H9 (cell line): ENCODE results near the gene SCAMP5. TPM values are rescaled to one million over a fixed set of nuclear protein-coding genes. Genes with fewer than 3 reads are reported as not detected.
A peak's percentile ranks its signal among the peaks of the same experiment; 100 is the strongest.

ENCODE experiments used
- DNase-seq: peaks from one replicate; pipeline ENCODE4 v3.0.0-alpha.2; 2017
- H2AFZ ChIP-seq: one replicate; pipeline ENCODE4 v1.6.1; 2013; ENCODE audit warnings: mild to moderate bottlenecking, low read length, control low read depth, moderate library complexity
- H2AK5ac ChIP-seq: 2 replicates; pipeline ENCODE4 v1.6.1; 2013; ENCODE audit warnings: low read length, control low read depth, mixed read lengths; ENCODE audit not compliant: insufficient read length
- H2BK120ac ChIP-seq: one replicate; pipeline ENCODE4 v1.6.1; 2013; ENCODE audit warnings: low read depth, mild to moderate bottlenecking, low read length, control low read depth, inconsistent platforms; ENCODE audit not compliant: poor library complexity, severe bottlenecking
- H2BK12ac ChIP-seq: 2 replicates; pipeline ENCODE4 v1.6.1; 2013; ENCODE audit warnings: low read length, control low read depth, mixed read lengths, low read depth; ENCODE audit not compliant: insufficient read length
- H2BK15ac ChIP-seq: 2 replicates; pipeline ENCODE4 v1.6.1; 2013; ENCODE audit warnings: low read depth, low read length, control low read depth
- H2BK20ac ChIP-seq: one replicate; pipeline ENCODE4 v1.6.1; 2013; ENCODE audit warnings: low read depth, mild to moderate bottlenecking, low read length, control low read depth, inconsistent platforms; ENCODE audit not compliant: poor library complexity, severe bottlenecking
- H2BK5ac ChIP-seq: 2 replicates; pipeline ENCODE4 v1.6.1; 2013; ENCODE audit warnings: low read length, control low read depth, mixed read lengths; ENCODE audit not compliant: insufficient read length
- H3K14ac ChIP-seq: 2 replicates; pipeline ENCODE4 v1.6.1; 2013; ENCODE audit warnings: low read length, control low read depth; ENCODE audit not compliant: insufficient read depth
- H3K18ac ChIP-seq: 2 replicates; pipeline ENCODE4 v1.6.1; 2013; ENCODE audit warnings: low read depth, mild to moderate bottlenecking, mixed read lengths, low read length, control low read depth; ENCODE audit not compliant: insufficient read length
- H3K23ac ChIP-seq: 2 replicates; pipeline ENCODE4 v1.6.1; 2013; ENCODE audit warnings: low read length, control low read depth, mixed read lengths, low read depth; ENCODE audit not compliant: insufficient read length
- H3K23me2 ChIP-seq: 2 replicates; pipeline ENCODE4 v1.6.1; 2013; ENCODE audit warnings: low read depth, mild to moderate bottlenecking, mixed read lengths, low read length, control low read depth; ENCODE audit not compliant: insufficient read length, poor library complexity, severe bottlenecking
- H3K27ac ChIP-seq: 2 replicates; pipeline ENCODE4 v1.5.1; 2013; ENCODE audit warnings: low read length, control low read depth, mixed read lengths, low read depth; ENCODE audit not compliant: insufficient read length
- H3K27me3 ChIP-seq: 2 replicates; pipeline ENCODE4 v1.6.1; 2013; ENCODE audit warnings: low read length, control low read depth, inconsistent platforms; ENCODE audit not compliant: insufficient read depth
- H3K4ac ChIP-seq: 2 replicates; pipeline ENCODE4 v1.6.1; 2013; ENCODE audit warnings: low read depth, mild to moderate bottlenecking, control low read depth, inconsistent platforms, low read length, moderate library complexity
- H3K4me1 ChIP-seq: 2 replicates; pipeline ENCODE4 v1.6.1; 2013; ENCODE audit warnings: low read length, control low read depth, inconsistent platforms; ENCODE audit not compliant: insufficient read depth
- H3K4me2 ChIP-seq: 2 replicates; pipeline ENCODE4 v1.6.1; 2013; ENCODE audit warnings: low read length, control low read depth, mixed read lengths; ENCODE audit not compliant: insufficient read length, insufficient read depth
- H3K56ac ChIP-seq: 2 replicates; pipeline ENCODE4 v1.6.1; 2013; ENCODE audit warnings: low read depth, mild to moderate bottlenecking, mixed read lengths, low read length, control low read depth; ENCODE audit not compliant: insufficient read length
- H3K79me1 ChIP-seq: 2 replicates; pipeline ENCODE4 v1.6.1; 2013; ENCODE audit warnings: low read depth, mild to moderate bottlenecking, moderate library complexity, low read length, control low read depth, inconsistent platforms; ENCODE audit not compliant: insufficient read depth, poor library complexity, severe bottlenecking
- H3K79me2 ChIP-seq: 2 replicates; pipeline ENCODE4 v1.6.1; 2013; ENCODE audit warnings: low read length, control low read depth, inconsistent platforms; ENCODE audit not compliant: insufficient read depth
- H3K9ac ChIP-seq: 2 replicates; pipeline ENCODE4 v1.6.1; 2013; ENCODE audit warnings: low read length, control low read depth, mixed read lengths; ENCODE audit not compliant: insufficient read length; ENCODE audit errors: extremely low read depth
- H3K9me3 ChIP-seq: one replicate; pipeline ENCODE4 v1.6.1; 2013; ENCODE audit warnings: low read depth, low read length, inconsistent platforms; ENCODE audit not compliant: control insufficient read depth
- H3T11ph ChIP-seq: one replicate; pipeline ENCODE4 v1.6.1; 2013; ENCODE audit warnings: mild to moderate bottlenecking, low read length, control low read depth, inconsistent platforms
- H4K20me1 ChIP-seq: one replicate; pipeline ENCODE4 v1.6.1; 2013; ENCODE audit not compliant: control insufficient read depth, insufficient read length, insufficient read depth
- H4K5ac ChIP-seq: 2 replicates; pipeline ENCODE4 v1.6.1; 2013; ENCODE audit warnings: low read depth, mild to moderate bottlenecking, mixed read lengths, low read length, control low read depth; ENCODE audit not compliant: insufficient read length
- H4K8ac ChIP-seq: replicated peaks from 2 replicates; pipeline ENCODE4 v1.6.1; 2013; ENCODE audit warnings: low read length, control low read depth, mixed read lengths, low read depth; ENCODE audit not compliant: insufficient read length
- H4K91ac ChIP-seq: 2 replicates; pipeline ENCODE4 v1.6.1; 2013; ENCODE audit warnings: low read depth, mild to moderate bottlenecking, moderate library complexity, mixed read lengths, low read length, control low read depth; ENCODE audit not compliant: insufficient read length
- H3K27ac Mint-ChIP-seq, 3 experiments: 2 replicates in 2 of 3; 3 replicates in 1 of 3; pipeline ENCODE4 v1.8.0; 2020 to 2021; ENCODE audit warnings: mixed read lengths in 3 of 3, mild to moderate bottlenecking in 1 of 3, moderate library complexity in 1 of 3
- H3K27me3 Mint-ChIP-seq: 2 replicates; pipeline ENCODE4 v1.8.0; 2021; ENCODE audit warnings: low read depth, mild to moderate bottlenecking, moderate library complexity, mixed read lengths
- H3K36me3 Mint-ChIP-seq, 3 experiments: 2 replicates in 2 of 3; 3 replicates in 1 of 3; pipeline ENCODE4 v1.8.0; 2020 to 2021; ENCODE audit warnings: low read depth in 3 of 3, mixed read lengths in 3 of 3; ENCODE audit not compliant: insufficient read depth in 1 of 3
- H3K4me1 Mint-ChIP-seq, 2 experiments: 2 replicates each; pipeline ENCODE4 v1.8.0; 2020; ENCODE audit warnings: mixed read lengths in 2 of 2
- H3K4me3 Mint-ChIP-seq, 2 experiments: 2 replicates in 1 of 2; 3 replicates in 1 of 2; pipeline ENCODE4 v1.8.0; 2020 to 2021; ENCODE audit warnings: mild to moderate bottlenecking in 2 of 2, mixed read lengths in 2 of 2, moderate library complexity in 1 of 2
- H3K9me3 Mint-ChIP-seq, 2 experiments: 2 replicates in 1 of 2; 3 replicates in 1 of 2; pipeline ENCODE4 v1.8.0; 2020; ENCODE audit warnings: mild to moderate bottlenecking in 2 of 2, mixed read lengths in 2 of 2, moderate library complexity in 1 of 2
- WGBS: extraction: QIAGEN DNeasy Blood & Tissue Kit; methylation state at CpG from one replicate; pipeline ENCODE4 v1.1.7; 2013; ENCODE audit warnings: missing lambda C conversion rate, low lambda C conversion rate, mixed read lengths; ENCODE audit not compliant: insufficient read length; ENCODE audit errors: extremely low coverage; 5-methylcytosine and 5-hydroxymethylcytosine counted together
- total RNA-seq: library from RNA; stranded (reverse); gene quantifications from 2 replicates; pipeline ENCODE4 v1.2.1, GENCODE V29; 2021
- TF ChIP-seq, protein P1 (sequence below): fragments of 200-600 bp; sonication (generic); conservative IDR thresholded peaks from 3 replicates; pipeline ENCODE4 v1.8.0; 2021; ENCODE audit warnings: antibody characterized with exemption, mild to moderate bottlenecking

Gene SCAMP5
- total RNA-seq, 1 experiment from 2014 or later = 47.8 TPM

DNA sequence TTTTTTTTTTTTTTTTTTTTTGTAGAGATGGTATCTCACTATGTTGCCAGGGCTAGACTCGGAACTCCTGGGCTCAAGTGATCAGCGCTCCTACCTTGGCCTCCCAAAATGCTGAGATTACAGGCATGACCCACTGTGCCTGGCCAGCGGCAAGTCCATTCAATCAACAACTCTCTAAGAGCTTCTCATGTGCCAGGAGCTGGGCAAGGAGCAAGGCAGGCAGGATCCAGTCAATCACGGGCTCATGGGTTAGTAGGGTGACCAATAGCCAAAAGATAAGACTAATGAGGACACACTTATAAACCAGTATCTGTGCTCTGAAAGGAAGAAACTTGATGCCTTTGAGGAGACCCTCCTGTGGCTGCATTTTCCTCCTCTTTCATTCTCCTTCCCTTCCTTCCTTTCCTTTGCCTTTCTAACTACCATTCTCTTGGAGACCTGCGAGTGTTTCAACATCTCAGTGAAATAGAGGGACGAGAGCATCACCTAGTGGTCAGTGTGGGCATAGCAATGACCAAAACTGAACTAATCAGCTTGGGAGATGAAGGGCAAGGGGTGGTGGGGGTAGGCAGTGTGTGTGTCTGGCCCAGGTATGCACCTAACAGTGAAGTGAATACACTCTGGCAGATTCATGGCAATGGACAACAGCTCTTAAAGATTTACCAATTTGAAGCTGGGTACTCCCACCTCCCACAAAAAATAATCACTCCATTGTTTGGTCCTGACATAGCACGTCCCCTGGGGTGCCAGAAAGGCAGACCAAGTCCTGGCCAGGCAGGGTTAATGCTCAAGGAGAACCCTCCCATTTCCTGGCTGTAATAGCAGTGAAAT lies 45.1 kb upstream of the SCAMP5 start:
- H3K4me1 ChIP-seq = no peaks in the 10 kb centered on the region; the same call in 1 of the 2 replicates

More for the DNA sequence above, 45.1 kb upstream of the SCAMP5 start:
- H3K36me3 Mint-ChIP-seq = no peaks in the 10 kb centered on the region; a peak in 1 of 7 replicates
- no peaks in the 10 kb centered on the region for H3K79me1 ChIP-seq
- peak overlapping the region in 2 of 3 experiments; percentile 39 to 71; a peak in 2 of 7 replicates for H3K27ac Mint-ChIP-seq
- H3K4ac ChIP-seq = no peak overlapping the region
- no peaks in the 10 kb centered on the region for H4K20me1 ChIP-seq
- no peak overlapping the region for H4K8ac ChIP-seq
- H3K9me3 ChIP-seq = no peaks in the 10 kb centered on the region
- H4K5ac ChIP-seq = no peak overlapping the region
- no peak overlapping the region for H2AFZ ChIP-seq
- H4K91ac ChIP-seq = no peak overlapping the region
- no peak overlapping the region for H3K23ac ChIP-seq
- peak overlapping the region in 1 of 2 experiments; percentile 59; a peak in 3 of 5 replicates for H3K4me3 Mint-ChIP-seq
- no peaks in the 10 kb centered on the region; the same call in 1 of the 2 replicates for H3K79me2 ChIP-seq
- H3K9me3 Mint-ChIP-seq = no peaks in the 10 kb centered on the region
- no peak overlapping the region for H2BK5ac ChIP-seq
- no CpG with 5 or more reads among the region's 7 CpGs for WGBS
- no peak overlapping the region for H3K9ac ChIP-seq
- H3K23me2 ChIP-seq = peaks cover under 1% of the 10 kb centered on the region
- no peak overlapping the region for H3K4me2 ChIP-seq
- H2BK15ac ChIP-seq = no peak overlapping the region
- no peaks in the 10 kb centered on the region; the same call in 1 of the 2 replicates for H3K27me3 ChIP-seq
- no peak overlapping the region for H2BK120ac ChIP-seq
- H3K56ac ChIP-seq = no peak overlapping the region
- H3K14ac ChIP-seq = no peak overlapping the region
- DNase-seq = peak; percentile 88
- H3K27me3 Mint-ChIP-seq = peaks cover 14% of the 10 kb centered on the region
- no peak overlapping the region for H3K27ac ChIP-seq
- H3K18ac ChIP-seq = no peak overlapping the region
- H2BK20ac ChIP-seq = no peak overlapping the region
- H2AK5ac ChIP-seq = no peak overlapping the region
- no peak overlapping the region for H2BK12ac ChIP-seq
- H3T11ph ChIP-seq = no peak overlapping the region
- peaks cover 22 to 25% of the 10 kb centered on the region in 2 experiments for H3K4me1 Mint-ChIP-seq
- TF ChIP-seq, protein P1, sequence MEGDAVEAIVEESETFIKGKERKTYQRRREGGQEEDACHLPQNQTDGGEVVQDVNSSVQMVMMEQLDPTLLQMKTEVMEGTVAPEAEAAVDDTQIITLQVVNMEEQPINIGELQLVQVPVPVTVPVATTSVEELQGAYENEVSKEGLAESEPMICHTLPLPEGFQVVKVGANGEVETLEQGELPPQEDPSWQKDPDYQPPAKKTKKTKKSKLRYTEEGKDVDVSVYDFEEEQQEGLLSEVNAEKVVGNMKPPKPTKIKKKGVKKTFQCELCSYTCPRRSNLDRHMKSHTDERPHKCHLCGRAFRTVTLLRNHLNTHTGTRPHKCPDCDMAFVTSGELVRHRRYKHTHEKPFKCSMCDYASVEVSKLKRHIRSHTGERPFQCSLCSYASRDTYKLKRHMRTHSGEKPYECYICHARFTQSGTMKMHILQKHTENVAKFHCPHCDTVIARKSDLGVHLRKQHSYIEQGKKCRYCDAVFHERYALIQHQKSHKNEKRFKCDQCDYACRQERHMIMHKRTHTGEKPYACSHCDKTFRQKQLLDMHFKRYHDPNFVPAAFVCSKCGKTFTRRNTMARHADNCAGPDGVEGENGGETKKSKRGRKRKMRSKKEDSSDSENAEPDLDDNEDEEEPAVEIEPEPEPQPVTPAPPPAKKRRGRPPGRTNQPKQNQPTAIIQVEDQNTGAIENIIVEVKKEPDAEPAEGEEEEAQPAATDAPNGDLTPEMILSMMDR = peak; percentile 98
